Lung (tissue), 12 donors: ENCODE data around the gene CBY1. TPM values are rescaled to one million over a fixed set of nuclear protein-coding genes. Genes with fewer than 3 reads are reported as not detected.

Source experiments
- ATAC-seq: fragments of 200-7000 bp; cut with Tn5 transposase; one replicate; pipeline ENCODE4 v1.9.1; 2020; ENCODE audit warnings: moderate number of reproducible peaks; ENCODE audit not compliant: insufficient read depth, low FRiP score
- DNase-seq, 3 donors: peaks; one replicate each; pipeline ENCODE4 v3.0.0-alpha.2; 2013 to 2017
- H3K27ac ChIP-seq, 2 donors: one replicate each; pipeline ENCODE4 v1.5.1; 2013; ENCODE audit warnings: mild to moderate bottlenecking in 2 of 2, moderate library complexity in 2 of 2, control low read depth in 1 of 2, inconsistent platforms in 1 of 2, low read depth in 1 of 2, low read length in 1 of 2
- H3K27me3 ChIP-seq, 3 donors: one replicate each; pipeline ENCODE4 v1.5.1; 2013; ENCODE audit warnings: low read length in 2 of 3; ENCODE audit not compliant: control insufficient read depth in 3 of 3, insufficient read depth in 3 of 3
- H3K36me3 ChIP-seq, 4 donors: one replicate each; pipeline ENCODE4 v1.5.1; 2013; ENCODE audit warnings: low read length in 4 of 4, mild to moderate bottlenecking in 1 of 4, moderate library complexity in 1 of 4; ENCODE audit not compliant: control insufficient read depth in 4 of 4, insufficient read depth in 4 of 4
- H3K4me1 ChIP-seq, 5 donors: one replicate each; pipeline ENCODE4 v1.5.1; 2013; ENCODE audit warnings: low read length in 5 of 5, mild to moderate bottlenecking in 2 of 5, moderate library complexity in 1 of 5; ENCODE audit not compliant: control insufficient read depth in 5 of 5, insufficient read depth in 5 of 5
- H3K4me3 ChIP-seq: one replicate; pipeline ENCODE4 v1.5.1; 2013; ENCODE audit warnings: mild to moderate bottlenecking, control low read depth, moderate library complexity
- H3K9ac ChIP-seq, 2 donors: one replicate each; pipeline ENCODE4 v1.5.1; 2013; ENCODE audit warnings: low read length in 2 of 2, control low read depth in 1 of 2; ENCODE audit not compliant: insufficient read depth in 1 of 2
- H3K9me3 ChIP-seq, 4 donors: one replicate each; pipeline ENCODE4 v1.5.1; 2013; ENCODE audit warnings: low read length in 3 of 4, mild to moderate bottlenecking in 1 of 4, moderate library complexity in 1 of 4; ENCODE audit not compliant: control insufficient read depth in 4 of 4, insufficient read depth in 3 of 4
- CTCF ChIP-seq: IDR thresholded peaks from 2 replicates; pipeline ENCODE4 v1.5.1; 2012; ENCODE audit warnings: mild to moderate bottlenecking; ENCODE audit errors: control extremely low read depth, extremely low read depth
- WGBS, 2 donors: extraction: QIAGEN DNeasy Blood & Tissue Kit; methylation state at CpG; one replicate each; pipeline ENCODE4 v1.1.7; 2013; 5-methylcytosine and 5-hydroxymethylcytosine counted together
- polyA plus RNA-seq, 2 donors: library from polyadenylated mRNA; stranded (reverse); fragments of 200-250 nt; gene quantifications; one replicate each; pipeline ENCODE4 v1.2.1, GENCODE V29; 2013
- total RNA-seq, 2 donors: library from RNA; depleted of rRNA in 1 of 2; stranded (reverse); fragments of >200 nt in 1 of 2; gene quantifications; one replicate each; pipeline ENCODE4 v1.2.1, GENCODE V29; 2014 to 2021
- donor health status: control.
- donor health status: control.
- donor health status: Bipolar disorder and iron deficiency.
- donor health status: healthy.
- donor health status: DM: yes; HTN: yes; CAD: no.

The CBY1 gene
- total and polyA plus RNA-seq, 4 donors, result 24.8 to 49.0 (median 29.2) TPM

GRCh38 chr22:38610234-38610633 is 46.2 kb upstream of the CBY1 start:
- Histone ChIP-seq H3K4me1 (peaks cover 0 to 4% (median 0%) of the 10 kb centered on the region in 5 donors), H3K27ac (no peak overlapping the region), H3K9me3 (peaks cover 0 to 2% (median 0%) of the 10 kb centered on the region in 4 donors), H3K4me3 (no peak overlapping the region), H3K9ac (no peak overlapping the region), H3K36me3 (peaks cover 0 to 2% (median 0%) of the 10 kb centered on the region in 4 donors), H3K27me3 (no peaks in the 10 kb centered on the region)
- TF ChIP-seq CTCF, result no peak
- DNase-seq (no peak), ATAC-seq (no peak)
- WGBS, 2 donors, result 94% methylated on average over 5 of the region's 5 CpGs

GRCh38 chr22:38611559-38611958 is 44.9 kb upstream of the CBY1 start:
- ATAC-seq (no peak), DNase-seq (no peak)
- Histone ChIP-seq H3K9me3 (peaks cover 0 to 2% (median 0%) of the 10 kb centered on the region in 4 donors), H3K4me1 (peaks cover 0 to 4% (median 0%) of the 10 kb centered on the region in 5 donors), H3K36me3 (peaks cover 0 to 2% (median 0%) of the 10 kb centered on the region in 4 donors), H3K9ac (no peak overlapping the region), H3K27me3 (no peaks in the 10 kb centered on the region), H3K27ac (no peak overlapping the region), H3K4me3 (no peak overlapping the region)
- no peak for TF ChIP-seq CTCF
- 93% methylated on average over 5 of the region's 5 CpGs for WGBS, 2 donors

- Histone ChIP-seq H3K9ac (no peak overlapping the region), H3K4me1 (peaks cover 0 to 4% (median 0%) of the 10 kb centered on the region in 5 donors), H3K9me3 (peaks cover 0 to 2% (median 0%) of the 10 kb centered on the region in 4 donors), H3K27ac (no peak overlapping the region), H3K27me3 (no peaks in the 10 kb centered on the region), H3K36me3 (peaks cover 0 to 2% (median 0%) of the 10 kb centered on the region in 4 donors), H3K4me3 (no peak overlapping the region)
- WGBS, 2 donors, result 88 to 95% methylated on average over 5 of the region's 5 CpGs
- TF ChIP-seq CTCF, result no peak
- no peak for ATAC-seq
- DNase-seq, result no peak
Observed at GRCh38 chr22:38612217-38613006, 44.0 kb upstream of the CBY1 start.
